Activated T-cell treated with anti-CD3 and anti-CD28 coated beads for 48 hours (primary cell): ENCODE data around the gene UBAC2.
"Not testable (repeated sequence)": the region's sequence is repeated elsewhere in the genome, so short reads cannot be mapped to it uniquely, and the experiment has no call there.

Source experiments
- DNase-seq: peaks from one replicate; pipeline ENCODE4 v3.0.0-alpha.2; 2020; ENCODE audit warnings: low read depth

Gene UBAC2

GRCh38 chr13:99249178-99249577 lies 48.5 kb downstream of the UBAC2 start:
- DNase-seq, result not testable (repeated sequence)

GRCh38 chr13:99249606-99250005 lies 49.0 kb downstream of the UBAC2 start:
- not testable (repeated sequence) for DNase-seq

DNA sequence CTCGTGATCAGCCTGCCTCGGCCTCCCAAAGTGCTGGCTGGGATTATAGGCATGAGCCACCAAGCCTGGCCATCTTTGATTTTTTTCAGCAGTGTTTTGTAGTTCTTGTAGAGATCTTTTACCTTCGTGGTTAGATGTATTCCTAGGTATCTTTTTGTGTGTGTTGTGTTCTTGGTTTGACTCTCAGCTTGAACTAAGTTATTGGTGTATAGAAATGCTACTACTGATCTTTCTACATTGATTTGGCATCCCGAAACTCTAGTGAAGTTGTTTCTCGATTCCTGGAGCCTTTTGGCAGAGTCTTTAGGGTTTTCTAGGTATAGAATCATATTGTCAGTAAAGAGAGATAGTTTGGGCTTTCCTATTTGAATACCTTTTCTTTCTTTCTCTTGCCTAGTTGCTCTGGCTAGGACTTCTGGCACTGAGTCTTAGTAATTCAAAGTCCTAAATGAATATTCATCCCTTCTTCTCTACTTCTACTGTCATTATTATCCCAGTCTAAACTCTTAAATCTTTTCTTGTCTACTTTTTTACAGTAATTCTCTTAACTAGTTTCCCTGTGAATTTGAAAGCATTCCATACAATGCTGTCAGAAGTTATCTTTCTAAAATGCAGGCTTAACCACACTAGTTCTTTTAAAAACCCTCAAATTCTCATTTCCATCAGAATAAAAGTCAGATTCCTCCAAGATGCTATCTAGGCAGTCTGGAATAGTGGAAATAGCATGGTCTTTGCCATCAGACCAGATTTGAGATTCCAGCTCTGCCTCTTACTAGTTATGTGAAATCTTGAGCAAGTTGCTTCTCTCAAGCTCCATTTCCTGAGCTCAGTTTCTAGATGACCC lies 50.5 kb downstream of the UBAC2 start:
- no peak for DNase-seq

GRCh38 chr13:99251921-99252320 lies 51.3 kb downstream of the UBAC2 start:
- DNase-seq, result no peak

DNA sequence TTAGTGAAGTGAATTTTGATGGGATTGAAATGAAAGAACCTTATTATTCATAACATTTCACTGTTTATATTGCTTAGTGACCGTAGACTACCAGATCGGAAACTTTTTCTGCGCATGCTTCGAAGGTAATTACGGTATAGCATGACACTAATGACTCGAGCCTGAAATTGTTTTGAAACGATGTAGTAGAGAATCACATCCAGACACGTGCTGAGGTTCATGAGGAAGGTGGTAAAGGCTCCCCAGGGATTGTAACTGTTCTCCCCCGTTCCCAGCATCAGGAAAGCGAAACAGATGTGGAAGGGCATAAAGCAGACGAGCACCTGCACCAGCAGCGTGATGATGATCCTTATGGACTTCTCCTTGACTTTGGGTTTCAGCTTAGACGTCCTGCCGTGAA lies 54.2 kb downstream of the UBAC2 start:
- DNase-seq, result no peak

DNA sequence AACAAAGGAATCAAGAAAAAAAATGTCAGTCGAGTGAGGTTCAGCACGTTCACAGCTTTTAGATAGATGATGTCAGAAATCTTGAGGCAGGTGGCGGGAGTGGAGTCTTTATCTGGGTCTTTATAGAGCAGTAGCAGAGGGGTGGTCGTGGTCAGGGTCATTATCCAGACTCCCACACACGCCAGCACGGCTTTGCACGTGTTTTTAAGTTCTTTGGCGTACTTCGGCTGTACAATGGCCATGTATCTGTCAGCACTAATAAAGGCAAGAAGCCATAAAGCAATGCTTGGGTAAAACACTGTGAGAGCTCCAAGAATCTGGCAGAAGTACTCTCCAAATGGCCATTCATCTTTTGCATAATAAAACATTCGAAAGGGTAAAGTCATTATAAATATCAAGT lies 54.6 kb downstream of the UBAC2 start:
- DNase-seq, result no peak

DNA sequence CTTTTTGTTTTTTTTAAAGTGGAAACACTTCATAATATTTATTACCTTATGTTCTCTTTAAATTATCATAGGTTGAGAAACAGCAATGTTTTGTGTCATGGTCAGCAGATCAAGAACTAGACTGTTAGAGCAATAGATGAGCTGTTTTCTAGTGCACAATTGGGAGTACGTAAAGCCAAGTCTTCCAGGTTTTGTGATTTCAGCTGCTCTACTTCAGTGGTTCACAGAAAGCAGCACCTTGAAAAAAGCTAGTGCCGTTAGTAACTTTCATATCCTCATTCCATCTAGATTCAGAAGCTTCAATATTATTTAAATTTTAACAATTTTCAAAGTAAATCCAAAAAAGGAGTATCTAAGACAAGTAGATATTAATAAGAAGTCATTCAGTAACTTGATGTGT lies 55.6 kb downstream of the UBAC2 start:
- DNase-seq, result no peak

DNA sequence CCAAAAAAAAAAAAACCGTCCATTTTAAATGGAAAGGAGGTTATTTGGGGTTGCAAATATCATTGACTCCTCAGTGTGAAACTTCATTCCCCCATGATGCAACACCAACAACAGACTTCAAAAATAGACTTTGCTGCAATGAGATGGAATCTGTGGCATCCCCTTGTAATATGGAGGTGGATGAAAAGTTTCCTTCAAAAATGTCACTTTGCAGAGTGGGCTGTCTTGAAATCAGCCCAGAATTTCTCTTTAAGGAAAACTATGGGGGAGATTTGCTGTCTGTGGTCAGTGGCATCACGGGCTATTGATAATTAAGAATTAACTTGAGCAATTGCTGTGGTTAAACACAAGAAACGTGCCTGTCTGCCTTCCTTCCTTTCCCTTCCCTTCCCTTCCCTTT lies 56.1 kb downstream of the UBAC2 start:
- DNase-seq, result no peak

GRCh38 chr13:99257291-99257690 lies 56.6 kb downstream of the UBAC2 start:
- no peak for DNase-seq

DNA sequence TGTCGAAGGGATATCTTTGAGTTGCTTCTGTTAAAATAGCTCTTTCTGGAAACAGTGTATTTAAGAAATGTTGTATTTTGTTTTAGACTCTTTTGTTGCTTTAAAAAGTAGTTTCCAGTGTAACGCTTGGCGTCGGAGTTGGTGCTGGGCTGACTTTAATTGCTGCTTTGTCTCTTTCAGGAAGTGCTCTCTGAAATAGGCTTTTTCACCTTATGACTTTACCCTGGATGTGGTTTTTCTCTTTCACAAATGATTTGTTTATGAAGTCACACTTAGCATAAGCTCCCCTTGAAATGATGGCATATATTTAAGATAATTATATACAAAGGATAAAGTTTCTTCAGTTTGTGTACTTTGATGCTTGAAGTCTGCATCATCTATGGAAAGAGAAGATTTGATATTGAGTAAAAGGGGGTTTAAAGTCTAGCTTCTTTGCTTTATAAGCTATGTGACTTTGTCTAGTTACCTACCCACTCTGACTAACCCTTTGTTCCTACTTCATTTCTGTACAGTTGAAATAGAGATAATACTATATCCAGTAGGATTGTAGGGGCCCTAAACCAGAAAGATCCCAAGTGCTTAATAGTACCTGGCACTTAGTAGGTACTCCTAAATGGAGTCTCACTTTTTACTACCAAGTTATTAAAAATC lies 57.7 kb downstream of the UBAC2 start, which contains the start of gene GPR18:
Gene GPR18, minus strand, starts transcription at position 170 of the 651 bp plus-strand sequence. CDS start 2,507 bp downstream, outside the sequence.
- DNase-seq, result no peak

DNA sequence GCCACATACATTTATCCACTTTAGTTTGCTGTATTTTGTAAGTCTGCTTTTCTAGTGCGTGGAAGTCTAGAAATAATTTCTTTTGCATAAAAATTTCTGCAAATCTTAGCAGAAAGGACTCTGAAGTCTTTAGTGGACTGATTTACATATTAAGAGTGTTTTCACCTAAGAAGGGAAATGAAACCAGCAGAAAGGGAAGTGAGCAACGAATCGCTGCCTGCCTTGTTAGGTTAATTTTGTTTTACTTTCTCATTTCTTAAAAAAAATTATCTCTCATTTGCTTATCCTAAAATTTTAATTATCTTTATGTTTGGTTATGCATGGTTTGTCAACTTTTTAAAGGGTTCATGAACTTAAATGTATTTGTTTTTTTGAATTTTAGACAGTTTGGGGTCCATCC lies 58.3 kb downstream of the UBAC2 start:
- no peak for DNase-seq

- DNase-seq, result no peak
Measured at GRCh38 chr13:99260216-99260615, 59.6 kb downstream of the UBAC2 start.

GRCh38 chr13:99261059-99261458 lies 60.4 kb downstream of the UBAC2 start:
- no peak for DNase-seq

- no peak for DNase-seq
Measured at GRCh38 chr13:99263126-99263785, 62.6 kb downstream of the UBAC2 start.

DNA sequence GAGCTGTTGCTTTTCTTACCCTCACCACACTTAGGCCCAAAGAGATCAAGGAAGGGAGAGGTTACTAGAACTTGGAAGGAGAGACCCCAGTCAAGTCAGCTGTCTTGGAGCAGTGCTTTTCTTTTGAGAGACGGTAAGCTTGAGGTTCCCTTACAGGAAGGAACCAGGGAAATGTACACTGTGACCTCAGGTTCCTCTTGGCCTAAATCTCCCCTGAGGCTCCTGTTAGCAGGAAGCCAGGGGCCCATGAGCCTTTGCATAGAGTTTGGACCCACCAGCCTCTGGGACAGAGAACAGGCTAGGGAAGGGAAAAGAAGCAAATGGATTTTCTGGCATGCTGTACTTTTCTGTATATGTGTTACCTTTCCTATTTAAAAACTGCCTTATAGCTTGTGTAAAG lies 63.4 kb downstream of the UBAC2 start:
- no peak for DNase-seq

- DNase-seq, result peak; percentile 52
Measured at GRCh38 chr13:99265162-99265800, 64.6 kb downstream of the UBAC2 start.

DNA sequence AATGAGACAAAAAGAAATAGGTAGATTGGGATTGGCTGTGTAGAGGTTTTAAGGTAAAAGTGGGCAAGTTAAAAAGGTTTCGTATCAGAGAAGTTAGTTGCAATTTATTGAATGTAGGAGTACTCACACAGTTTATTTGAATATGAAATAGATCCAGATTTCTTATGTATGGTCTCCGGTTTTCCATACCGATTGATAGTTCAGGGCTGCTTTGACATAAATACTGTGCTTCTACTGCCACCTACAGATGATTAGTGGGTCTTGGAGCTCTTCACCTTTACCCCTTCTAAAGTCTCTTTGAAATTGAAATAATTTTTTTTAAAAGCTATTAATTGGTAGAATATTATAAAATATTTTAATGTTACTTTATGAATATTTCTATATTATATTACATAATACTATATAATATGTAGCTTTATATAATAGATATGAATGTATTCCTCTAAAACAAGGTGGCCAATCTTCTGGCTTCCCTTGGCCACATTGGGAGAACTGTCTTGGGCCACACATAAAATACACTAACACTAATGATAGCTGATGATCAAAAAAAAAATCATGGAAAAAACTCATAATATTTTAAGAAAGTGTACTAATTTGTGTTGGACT lies 65.3 kb downstream of the UBAC2 start:
- no peak for DNase-seq

DNA sequence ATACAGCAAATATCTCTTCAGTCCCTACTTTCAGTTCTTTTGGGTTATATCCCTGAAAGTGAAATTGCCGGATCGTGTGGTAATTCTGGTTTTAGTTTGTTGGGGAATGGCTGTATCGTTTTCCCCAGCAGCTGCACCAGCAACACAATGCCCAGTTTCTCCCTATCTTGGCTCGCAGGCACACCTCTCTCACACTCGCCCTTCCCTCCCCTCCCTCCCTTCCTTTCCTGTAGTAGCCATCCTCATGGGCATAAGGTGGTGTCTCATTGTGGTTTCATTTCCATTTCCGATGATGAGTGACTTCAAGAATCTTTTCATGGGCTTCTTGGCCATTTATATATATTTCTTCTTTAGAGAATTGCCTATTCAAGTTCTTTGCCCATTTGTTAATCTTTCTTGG lies 66.2 kb downstream of the UBAC2 start:
- DNase-seq, result no peak

GRCh38 chr13:99267927-99268326 lies 67.3 kb downstream of the UBAC2 start:
- no peak for DNase-seq

- no peak for DNase-seq
Measured at GRCh38 chr13:99268822-99269221, 68.2 kb downstream of the UBAC2 start.

DNA sequence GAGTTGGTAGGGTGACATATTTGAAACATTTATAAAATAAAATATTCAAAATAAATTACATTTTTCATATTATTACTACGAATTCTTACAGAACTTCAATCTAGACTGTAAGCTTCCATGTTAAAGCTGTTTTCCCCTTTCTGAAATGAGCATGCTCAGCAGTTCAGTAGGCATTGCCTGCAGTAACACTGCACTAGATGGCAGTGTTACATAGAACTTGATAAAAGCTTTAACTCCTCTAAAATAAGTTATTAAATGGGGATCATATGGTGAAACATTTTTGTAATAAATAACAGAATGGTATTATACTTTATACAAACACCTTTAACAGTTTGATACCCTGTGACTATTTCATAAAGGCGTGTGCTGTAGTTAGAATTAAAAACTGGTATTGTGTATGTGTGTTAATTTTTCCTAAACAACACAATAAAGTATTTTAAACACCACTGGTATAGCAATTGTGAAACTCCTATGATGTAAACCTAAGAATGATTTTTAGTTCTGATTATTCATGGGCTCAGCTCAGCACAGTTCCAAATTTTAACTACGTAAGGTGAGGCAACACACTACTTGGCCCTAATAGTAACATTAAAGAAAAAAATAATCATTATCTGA lies 69.1 kb downstream of the UBAC2 start:
- no peak for DNase-seq

- DNase-seq, result no peak
Measured at GRCh38 chr13:99270518-99270917, 69.9 kb downstream of the UBAC2 start.
